Peyer's patch (tissue), 4 donors: Measurements from ENCODE around the gene PRRG2. TPM values are rescaled to one million over a fixed set of nuclear protein-coding genes. Genes with fewer than 3 reads are reported as not detected.
A peak's percentile ranks its signal among the peaks of the same experiment; 100 is the strongest.

Experiments
- DNase-seq, 3 donors: peaks; one replicate each; pipeline ENCODE4 v3.0.0-alpha.2; 2017 to 2019
- H3K27ac ChIP-seq, 4 donors: fragments of 200-600 bp; sonication (generic); one replicate each; pipeline ENCODE4 v1.5.1; 2016 to 2019
- H3K27me3 ChIP-seq, 2 donors: fragments of 200-600 bp; sonication (generic); one replicate each; pipeline ENCODE4 v1.5.1; 2019
- H3K36me3 ChIP-seq, 3 donors: fragments of 200-600 bp; sonication (generic); one replicate each; pipeline ENCODE4 v1.5.1; 2016 to 2019
- H3K4me1 ChIP-seq, 4 donors: fragments of 200-600 bp; sonication (generic); one replicate each; pipeline ENCODE4 v1.5.1; 2016 to 2019
- H3K4me3 ChIP-seq, 4 donors: fragments of 200-600 bp; sonication (generic); 1 replicate in 3 of 4; 2 replicates in 1 of 4; pipeline ENCODE4 v1.5.1; 2016 to 2019; ENCODE audit warnings: mild to moderate bottlenecking in 1 of 4
- H3K9me3 ChIP-seq, 4 donors: fragments of 200-600 bp; sonication (generic); one replicate each; pipeline ENCODE4 v1.5.1; 2016 to 2019; ENCODE audit warnings: mild to moderate bottlenecking in 1 of 4
- CTCF ChIP-seq, 6 experiments: fragments of 450-650 bp in 4 of 6; fragments of 200-600 bp in 2 of 6; sonication (generic) in 1 of 6; IDR thresholded peaks; one replicate each; pipeline ENCODE4 v1.5.1; 2017 to 2019; ENCODE audit warnings: antibody characterized with exemption in 6 of 6, mild to moderate bottlenecking in 3 of 6, moderate library complexity in 1 of 6
- POLR2A ChIP-seq, 2 donors: fragments of 450-650 bp; IDR thresholded peaks; one replicate each; pipeline ENCODE4 v1.5.1; 2017; ENCODE audit warnings: antibody characterized with exemption in 2 of 2, mild to moderate bottlenecking in 2 of 2, moderate library complexity in 2 of 2
- total RNA-seq, 4 donors: library from RNA; depleted of rRNA; stranded (reverse); fragments of >200 nt; gene quantifications; one replicate each; pipeline ENCODE4 v1.1.0, GENCODE V29; 2016

PRRG2 gene
- total RNA-seq, 4 donors from 2014 or later, result 1.7 to 20.8 (median 13.1) TPM

- H3K9me3 ChIP-seq, result no peaks in the 10 kb centered on the region
- TF ChIP-seq POLR2A (IDR thresholded peaks at IDR 0.05) (no peak), CTCF (IDR thresholded peaks at IDR 0.05) (no peak)
- H3K4me3 ChIP-seq, result no peak overlapping the region
- peaks cover 0 to 31% (median 4%) of the 10 kb centered on the region in 4 donors for H3K4me1 ChIP-seq
- no peak overlapping the region for H3K27ac ChIP-seq
- H3K36me3 ChIP-seq, result peaks cover 0 to 31% (median 0%) of the 10 kb centered on the region in 3 donors
- DNase-seq, result no peak
- no peaks in the 10 kb centered on the region for H3K27me3 ChIP-seq
These were observed 6.8 kb upstream of the PRRG2 start for GRCh38 chr19:49574206-49574755.

- Histone ChIP-seq H3K4me1 (peaks cover 0 to 14% (median 5%) of the 10 kb centered on the region in 4 donors), H3K27me3 (no peaks in the 10 kb centered on the region), H3K27ac (no peak overlapping the region), H3K9me3 (no peaks in the 10 kb centered on the region), H3K4me3 (peak overlapping the region in 2 of 4 donors; percentile 75 to 76), H3K36me3 (peaks cover 0 to 20% (median 0%) of the 10 kb centered on the region in 3 donors)
- DNase-seq, result no peak
- TF ChIP-seq CTCF (IDR thresholded peaks at IDR 0.05) (no peak), POLR2A (IDR thresholded peaks at IDR 0.05) (no peak)
These were observed 1.9 kb upstream of the PRRG2 start for GRCh38 chr19:49579193-49579592.

GRCh38 chr19:49579947-49580263, 1.2 kb upstream of the PRRG2 start:
- Histone ChIP-seq H3K27me3 (no peaks in the 10 kb centered on the region), H3K4me1 (peaks cover 0 to 14% (median 5%) of the 10 kb centered on the region in 4 donors), H3K36me3 (peaks cover 0 to 15% (median 0%) of the 10 kb centered on the region in 3 donors), H3K27ac (peak overlapping the region; percentile 62 to 82 (median 78)), H3K4me3 (peak overlapping the region; percentile 47 to 76 (median 64)), H3K9me3 (no peaks in the 10 kb centered on the region)
- DNase-seq, result no peak
- TF ChIP-seq CTCF (IDR thresholded peaks at IDR 0.05) (no peak), POLR2A (IDR thresholded peaks at IDR 0.05) (no peak)

GRCh38 chr19:49580264-49581006, 681 bp upstream of the PRRG2 start, which contains the start of gene NOSIP:
TSS of gene NOSIP (minus strand) at chr19:49580556. CDS start at chr19:49560691, 19,865 bp downstream.
- peak; percentile 92 to 95 for TF ChIP-seq POLR2A (IDR thresholded peaks at IDR 0.05)
- TF ChIP-seq CTCF (IDR thresholded peaks at IDR 0.05), result no peak
- H3K27ac ChIP-seq, result peak within 1 kb of the TSS; percentile 62 to 82 (median 78)
- no peaks in the 10 kb centered on the region for H3K9me3 ChIP-seq
- H3K27me3 ChIP-seq, result no peaks in the 10 kb centered on the region
- peak within 1 kb of the TSS; percentile 47 to 76 (median 64) for H3K4me3 ChIP-seq
- peak; percentile 96 to 98 (median 96) for DNase-seq
- H3K4me1 ChIP-seq, result peaks cover 0 to 14% (median 5%) of the 10 kb centered on the region in 4 donors
- H3K36me3 ChIP-seq, result peaks cover 0 to 11% (median 0%) of the 10 kb centered on the region in 3 donors

- Histone ChIP-seq H3K27ac (no peak overlapping the region), H3K36me3 (no peaks in the 10 kb centered on the region), H3K9me3 (no peaks in the 10 kb centered on the region), H3K4me3 (no peak overlapping the region), H3K4me1 (peaks cover 0 to 14% (median 5%) of the 10 kb centered on the region in 4 donors), H3K27me3 (no peaks in the 10 kb centered on the region)
- TF ChIP-seq CTCF (IDR thresholded peaks at IDR 0.05) (no peak), POLR2A (IDR thresholded peaks at IDR 0.05) (no peak)
- no peak for DNase-seq
These were observed 2.1 kb downstream of the PRRG2 start for GRCh38 chr19:49583239-49583638.
